Endometrial microvascular endothelial cells (primary cell): ENCODE results near the gene NDUFB7. TPM values are rescaled to one million over a fixed set of nuclear protein-coding genes. Genes with fewer than 3 reads are reported as not detected.

Experiments
- in situ Hi-C: cut with HindIII; loops from 2 replicates; pipeline ENCODE4 v1.10.0; 2017; ENCODE audit warnings: low sequenced_read_pairs, low pct_unique_long_range_greater_than_20kb; ENCODE audit errors: inconsistent ontology term
- total RNA-seq: library from RNA; depleted of rRNA; stranded (reverse); fragments of >200 nt; gene quantifications from one replicate; pipeline ENCODE4 v1.2.3, GENCODE V29; 2015; ENCODE audit errors: inconsistent ontology term

The NDUFB7 gene
- total RNA-seq, 1 donor from 2014 or later = 402 TPM

DNA sequence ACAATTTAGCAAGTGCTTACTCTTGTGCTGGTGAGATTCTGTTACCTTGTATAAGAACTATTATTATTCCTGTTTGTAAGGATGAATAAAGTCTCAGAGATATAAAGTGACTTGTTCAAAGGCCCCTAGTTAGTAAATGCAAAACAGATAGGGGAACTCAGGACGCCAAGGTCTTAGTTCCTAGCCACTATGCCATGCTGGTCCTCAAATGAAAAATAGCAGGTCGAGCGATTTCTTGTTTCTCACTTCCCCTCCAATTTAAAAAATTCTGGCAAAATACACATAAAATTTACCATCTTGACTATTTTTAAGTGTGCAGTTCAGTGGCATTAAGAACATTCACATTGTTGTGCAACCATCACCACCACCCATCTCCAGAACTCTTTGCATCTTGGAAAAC lies 41.4 kb downstream of the NDUFB7 start:
- in situ Hi-C loops = no loop called here

DNA sequence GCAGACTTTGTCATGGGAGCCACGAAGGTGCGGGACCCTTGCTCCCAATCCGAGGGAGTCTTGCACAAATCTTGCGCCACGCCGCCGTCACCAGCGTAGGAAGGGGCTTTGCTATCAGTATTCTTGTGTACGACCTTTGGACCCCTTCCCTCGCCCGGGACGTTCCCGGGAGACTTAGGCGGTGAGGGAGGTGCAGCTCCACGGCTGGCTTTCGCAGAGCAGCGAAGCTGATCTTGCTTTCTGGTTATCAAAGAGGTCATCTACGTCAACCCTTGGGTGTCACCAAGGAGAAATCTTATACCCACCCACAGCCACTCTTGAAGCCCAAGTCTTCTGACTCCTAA lies 41.9 kb downstream of the NDUFB7 start:
- in situ Hi-C loops = no loop called here

DNA sequence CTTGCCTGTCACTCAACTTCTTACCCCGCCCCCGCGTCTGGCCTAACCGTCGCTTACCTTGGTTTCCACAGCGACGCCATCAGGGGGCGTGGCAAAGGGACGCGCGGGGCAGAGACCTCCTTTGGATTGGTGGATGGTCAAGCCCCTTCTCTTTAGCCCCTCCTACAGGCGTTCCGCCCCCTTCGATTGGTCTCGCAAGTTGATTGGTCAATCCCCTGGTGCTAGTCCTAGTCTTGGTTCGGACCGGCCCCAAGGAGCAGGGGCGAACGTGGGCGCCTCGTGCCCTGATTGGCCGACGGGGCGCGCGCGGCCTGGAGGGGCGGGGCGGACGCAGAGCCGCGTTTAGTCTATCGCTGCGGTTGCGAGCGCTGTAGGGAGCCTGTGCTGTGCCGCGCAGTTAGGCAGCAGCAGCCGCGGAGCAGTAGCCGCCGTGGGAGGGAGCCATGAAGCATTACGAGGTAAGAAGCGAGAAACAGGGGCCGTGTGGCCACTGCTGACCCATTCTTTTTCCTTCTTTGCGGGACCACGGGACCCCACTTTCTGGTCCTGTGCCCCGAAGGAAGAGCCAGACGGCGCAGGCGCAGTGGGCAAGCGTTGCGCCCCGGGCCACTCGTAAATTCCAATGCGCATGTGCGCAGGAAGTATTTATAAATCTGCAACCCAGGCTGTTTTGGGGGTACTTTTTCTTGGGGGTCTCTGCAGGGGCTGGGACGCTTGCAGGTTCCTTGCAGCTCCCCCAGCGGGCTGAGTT lies 42.4 kb downstream of the NDUFB7 start, which contains the start of gene TECR:
TSS of gene TECR (plus strand) at position 341 of the 751 bp plus-strand sequence. CDS start at position 444, 103 bp downstream.
- in situ Hi-C loops = no loop called here

DNA sequence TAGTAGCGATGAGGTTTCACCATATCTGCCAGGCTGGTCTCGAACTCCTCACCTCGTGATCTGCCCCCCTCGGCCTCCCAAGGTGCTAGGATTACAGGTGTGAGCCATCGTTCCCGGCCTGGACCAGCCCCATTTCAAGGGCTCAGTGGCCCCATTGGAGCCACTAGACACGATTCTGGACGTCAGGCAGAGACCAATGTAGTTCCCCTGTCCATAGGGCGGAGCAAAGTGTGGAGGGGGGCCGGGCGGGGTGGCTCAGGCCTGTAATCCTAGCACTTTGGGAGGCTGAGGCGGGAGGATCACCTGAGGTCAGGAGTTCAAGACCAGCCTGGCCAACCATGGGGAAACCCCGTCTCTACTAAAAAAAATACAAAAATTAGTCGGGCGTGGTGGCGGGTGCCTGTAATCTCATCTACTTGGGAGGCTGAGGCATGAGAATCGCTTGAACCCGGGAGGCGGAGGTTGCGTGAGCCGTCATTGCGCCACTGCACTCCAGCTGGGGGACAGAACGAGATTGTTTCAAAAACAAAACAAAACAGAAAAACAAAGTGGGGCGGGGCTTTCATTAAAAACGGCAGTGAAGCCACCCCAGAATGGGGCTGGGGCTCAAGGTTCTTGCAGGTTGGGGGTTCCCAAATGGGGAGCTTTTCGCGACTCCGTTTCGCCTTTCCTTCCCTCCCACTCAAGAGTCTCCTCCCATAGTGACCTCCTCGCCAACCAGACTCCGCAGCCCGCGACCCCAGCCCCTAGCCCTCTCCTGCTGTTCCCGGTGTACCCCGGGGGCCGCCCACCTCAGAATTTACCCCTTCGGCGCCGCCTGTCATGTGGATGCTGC lies 43.2 kb downstream of the NDUFB7 start:
- in situ Hi-C loops = no loop called here

DNA sequence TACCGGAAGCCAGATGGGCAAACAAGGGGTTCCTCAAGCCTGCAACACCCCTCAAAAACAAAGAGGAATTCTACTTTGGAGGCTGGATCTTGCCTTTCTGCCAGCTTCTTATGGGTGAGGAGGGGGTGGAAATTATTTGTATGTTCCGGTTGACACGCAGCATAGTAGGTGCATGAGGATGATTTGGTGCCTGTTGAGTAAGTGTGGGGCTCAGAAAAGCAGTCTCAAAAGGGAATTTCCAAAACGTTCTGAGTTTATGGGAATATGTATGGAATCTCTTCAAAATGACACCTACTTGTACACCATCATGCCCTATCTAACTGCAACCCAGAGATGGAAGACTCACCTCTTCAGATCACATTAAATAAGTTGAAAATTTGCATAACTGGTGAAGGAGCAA lies 45.4 kb downstream of the NDUFB7 start:
- in situ Hi-C loops = no loop called here

DNA sequence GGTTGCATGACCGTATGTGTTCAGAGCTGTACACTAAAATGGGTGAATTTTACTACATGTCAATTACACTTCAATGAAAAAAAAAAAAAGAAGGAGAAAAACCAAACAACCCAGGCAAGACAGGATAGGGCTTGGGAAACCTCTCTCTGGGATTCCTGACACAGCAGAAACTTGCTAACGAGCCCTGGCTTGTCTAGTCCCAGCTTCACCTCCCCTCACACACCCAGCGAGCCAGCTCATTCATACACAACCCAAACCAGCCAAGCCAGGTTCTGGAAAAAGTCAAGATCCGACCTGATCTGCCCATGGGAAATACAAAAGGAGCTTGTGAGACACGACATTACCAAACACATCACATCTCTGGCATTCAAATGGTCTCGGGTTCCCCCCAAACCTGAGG lies 46.1 kb downstream of the NDUFB7 start:
- in situ Hi-C loops = no loop called here

DNA sequence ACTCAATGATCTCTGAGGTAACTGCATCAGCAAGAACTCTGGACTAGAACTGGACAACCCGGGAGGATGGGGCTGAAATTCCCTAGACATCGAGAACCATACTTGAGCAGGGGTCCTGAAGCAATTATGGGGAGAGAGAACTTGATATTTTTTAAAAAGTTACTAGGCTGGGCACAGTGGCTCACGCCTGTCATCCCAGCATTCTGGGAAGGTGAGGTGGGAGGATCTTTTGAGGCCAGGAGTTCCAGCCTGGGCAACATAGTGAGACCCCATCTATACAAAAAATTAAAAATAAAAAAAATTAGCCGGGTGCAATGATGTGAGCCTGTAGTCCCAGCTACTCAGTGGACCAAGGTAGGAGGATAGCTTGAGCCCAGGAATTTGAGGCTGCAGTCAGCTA lies 51.3 kb downstream of the NDUFB7 start:
- in situ Hi-C loops = no loop called here

DNA sequence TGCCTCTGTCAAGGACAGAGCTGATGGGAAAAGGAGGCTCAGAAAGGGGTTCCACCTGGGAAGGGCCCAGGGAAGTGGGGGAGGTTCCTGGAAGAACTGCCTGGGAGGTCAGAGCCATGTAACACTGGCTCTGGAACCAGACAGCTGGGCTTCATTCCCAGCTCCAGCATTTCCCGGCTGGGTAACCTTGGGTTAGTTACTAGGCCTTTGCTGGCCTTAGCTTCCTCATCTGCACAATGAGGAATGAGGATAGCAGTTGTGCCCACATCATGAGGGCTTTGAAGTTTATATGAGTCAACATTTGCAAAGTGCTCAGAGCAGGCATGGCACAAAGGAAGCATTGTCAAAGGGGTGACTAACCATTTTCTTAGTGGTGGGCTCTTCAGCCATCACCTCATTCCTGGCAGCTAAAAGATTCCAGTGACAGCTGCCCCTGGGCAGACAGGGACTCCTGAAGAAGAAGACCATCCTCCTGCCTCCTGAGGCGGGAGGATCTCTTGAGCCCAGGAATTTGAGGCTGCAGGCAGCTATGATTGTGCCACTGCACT lies 51.9 kb downstream of the NDUFB7 start:
- in situ Hi-C loops = no loop called here

DNA sequence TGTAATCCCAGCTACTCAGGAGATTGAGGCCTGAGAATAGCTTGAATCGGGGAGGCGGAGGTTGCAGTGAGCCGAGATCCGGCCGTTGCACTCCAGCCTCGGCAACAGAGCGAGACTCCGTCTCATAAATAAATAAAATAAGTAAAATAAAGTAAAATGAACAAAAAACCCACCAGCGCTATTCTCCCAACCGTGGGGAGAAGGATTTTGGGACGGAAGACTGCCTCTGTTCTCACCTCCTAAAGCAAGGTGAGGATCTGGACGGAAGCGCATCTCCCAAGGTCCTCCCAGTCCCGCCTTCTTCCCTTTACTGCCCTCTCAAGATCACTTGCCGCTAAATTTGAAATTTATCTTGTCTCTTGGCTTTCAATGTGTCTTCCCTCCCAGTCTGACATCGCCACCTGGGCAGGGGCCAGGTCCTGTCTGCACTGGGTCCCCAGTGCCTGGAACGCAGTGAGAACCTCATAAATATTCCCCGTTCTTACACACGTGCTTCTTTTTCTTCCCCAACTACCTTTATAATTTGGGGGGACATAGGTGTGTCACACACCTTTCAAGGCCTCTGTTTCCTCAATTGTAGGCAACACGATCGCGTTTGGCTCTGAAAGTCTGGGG lies 52.5 kb downstream of the NDUFB7 start:
- in situ Hi-C loops = no loop called here

DNA sequence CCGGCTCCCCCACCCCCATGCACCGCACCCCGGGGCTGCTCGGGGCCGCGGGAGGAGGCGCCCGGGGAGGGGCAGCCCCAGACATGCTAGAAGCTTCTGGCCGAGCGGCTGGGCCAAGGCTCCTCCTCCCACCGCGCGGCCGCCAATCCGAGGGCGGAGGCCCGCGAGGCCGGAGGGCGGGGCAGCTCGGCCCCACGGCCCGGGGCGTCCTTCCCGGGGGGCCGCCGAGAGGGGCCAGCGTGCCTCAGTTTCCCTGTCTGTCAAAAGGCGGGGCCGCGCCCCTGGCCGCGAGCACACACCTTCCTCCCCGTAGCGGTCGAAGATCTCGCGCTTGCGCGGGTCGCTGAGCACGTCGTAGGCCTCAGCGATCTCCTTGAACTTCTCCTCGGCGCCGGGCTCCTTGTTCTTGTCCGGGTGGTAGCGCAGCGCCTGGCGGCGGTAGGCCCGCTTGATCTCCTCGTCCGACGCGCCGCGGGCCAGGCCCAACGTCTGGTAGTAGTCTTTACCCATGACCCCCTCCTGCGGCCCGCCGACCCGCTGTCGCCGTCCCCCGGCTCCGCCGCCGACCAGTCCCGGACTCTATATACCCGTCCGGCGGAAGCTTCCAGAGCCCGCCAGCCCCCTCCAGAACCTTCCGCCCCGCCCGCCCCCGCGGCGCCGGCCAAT lies 53.9 kb downstream of the NDUFB7 start, which contains the start of gene DNAJB1:
TSS of gene DNAJB1 (minus strand) at position 558 of the 666 bp plus-strand sequence. CDS start at position 510, 48 bp downstream.
- in situ Hi-C loops = no loop called here

DNA sequence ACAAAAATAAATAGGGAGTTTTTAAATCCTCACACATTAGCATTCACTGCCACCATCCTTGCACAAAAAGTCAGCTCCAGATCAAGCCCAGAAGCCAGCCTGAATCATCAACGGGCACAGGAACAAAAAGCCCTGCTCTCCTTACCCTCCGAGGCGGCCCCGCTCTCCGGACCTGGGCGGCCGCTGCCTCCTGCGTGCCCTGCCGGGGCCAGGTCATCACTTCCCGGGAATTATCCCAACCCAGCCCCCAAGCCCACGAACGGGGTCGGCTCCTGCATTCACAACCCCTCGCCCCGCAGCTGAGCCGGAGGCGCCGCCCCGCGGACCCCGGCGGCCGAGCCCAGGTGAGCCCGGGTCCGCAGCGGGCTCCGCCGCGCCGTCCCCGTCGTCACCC lies 54.4 kb downstream of the NDUFB7 start:
- in situ Hi-C loops = no loop called here

DNA sequence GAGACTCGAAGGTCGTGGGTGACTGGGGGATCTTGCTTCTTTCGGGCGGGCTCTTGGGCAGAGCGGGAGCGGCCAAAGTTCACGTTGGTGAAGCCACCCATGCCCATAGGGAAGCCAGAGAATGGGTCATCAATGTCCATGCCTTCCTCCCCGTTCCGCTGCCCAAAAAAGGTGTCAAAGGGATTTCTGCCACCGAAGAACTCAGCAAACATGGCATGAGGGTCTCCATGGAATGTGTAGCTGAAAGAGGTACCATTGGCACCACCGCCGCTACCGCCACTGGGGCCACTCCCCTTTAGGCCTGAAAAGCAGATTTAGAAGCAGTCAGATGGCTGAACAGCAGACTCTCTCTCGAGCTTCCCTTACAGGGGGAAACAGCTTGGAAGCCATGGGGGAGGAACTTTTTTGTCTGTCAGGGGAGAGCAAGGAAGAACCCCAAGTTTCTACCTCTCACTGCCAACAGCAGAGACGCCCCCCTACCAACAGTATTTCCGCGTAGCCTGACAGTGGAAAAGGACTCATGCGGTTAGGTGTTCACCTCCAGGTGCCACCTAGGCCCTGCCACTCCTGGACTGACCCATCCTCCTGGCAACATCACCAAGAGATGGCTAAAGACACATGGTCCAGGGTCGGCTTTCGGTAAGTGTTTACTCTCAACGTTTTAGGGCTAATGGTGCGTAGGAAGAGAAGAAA lies 55.0 kb downstream of the NDUFB7 start:
- in situ Hi-C loops = no loop called here

Other genes with a start within 250 kb of the NDUFB7 start
- gene ADGRE5, start 190.6 kb downstream of the NDUFB7 start, total RNA-seq = 9.4 TPM
- gene DDX39A, start 152.7 kb downstream of the NDUFB7 start, total RNA-seq = 219 TPM
- gene PKN1, start 138.8 kb downstream of the NDUFB7 start, total RNA-seq = 237 TPM
- not detected for gene PTGER1, start 96.7 kb downstream of the NDUFB7 start, total RNA-seq
- 152 TPM for gene GIPC1, start 75.9 kb downstream of the NDUFB7 start, total RNA-seq
- 65.7 TPM for gene DNAJB1, start 53.7 kb downstream of the NDUFB7 start, total RNA-seq
- 61.4 TPM for gene TECR, start 42.5 kb downstream of the NDUFB7 start, total RNA-seq
- not detected for gene CLEC17A, start 11.0 kb upstream of the NDUFB7 start, total RNA-seq
- gene ADGRE3, start 102.8 kb upstream of the NDUFB7 start, total RNA-seq = not detected
- gene ZNF333, start 118.0 kb upstream of the NDUFB7 start, total RNA-seq = 3.0 TPM
- not detected for gene ADGRE2, start 206.5 kb upstream of the NDUFB7 start, total RNA-seq